Measurements from ENCODE around the gene CD300LF. TPM values are rescaled to one million over a fixed set of nuclear protein-coding genes. Genes with fewer than 3 reads are reported as not detected.

The CD300LF gene
- total and polyA plus RNA-seq, 3 experiments from 2014 or later: not detected

DNA sequence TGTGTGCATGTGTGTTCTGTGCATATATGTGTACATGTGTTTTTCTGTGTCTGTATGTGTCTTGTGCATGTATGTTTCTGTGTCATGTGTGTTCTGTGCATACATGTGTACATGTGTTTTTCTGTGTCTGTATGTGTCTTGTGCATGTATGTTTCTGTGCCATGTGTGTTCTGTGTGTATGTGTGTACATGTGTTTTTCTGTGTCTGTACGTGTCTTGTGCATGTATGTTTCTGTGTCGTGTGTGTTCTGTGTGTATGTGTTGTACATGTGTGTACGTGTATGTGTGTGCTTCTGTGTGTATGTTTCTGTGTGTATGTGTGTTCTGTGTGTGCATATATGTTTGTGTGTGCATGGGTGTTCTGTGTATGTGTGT lies 16.0 kb upstream of the CD300LF start:
- ChIA-PET POLR2A (no interaction called here), CTCF (interaction anchor here (1.8 kb wide), 1 partner anchor 9 kb away, joined by 7 read pairs; no protein-coding TSS in a partner anchor)
- Histone ChIP-seq H3K9me3 (ENCODE audit: low read length) (no peaks in the 10 kb centered on the region), H3K27me3 (ENCODE audit: insufficient read depth, low read length, poor library complexity, severe bottlenecking) (no peaks in the 10 kb centered on the region), H3K4me3 (ENCODE audit: low read length) (no peak overlapping the region), H3K27ac (ENCODE audit: low read depth, low read length) (no peak overlapping the region), H3K4me1 (ENCODE audit: insufficient read depth, low read length) (peaks cover 28% of the 10 kb centered on the region), H3K36me3 (ENCODE audit: insufficient read depth, low read length) (no peaks in the 10 kb centered on the region)
- H3K9me3 Mint-ChIP-seq: no peaks in the 10 kb centered on the region
- no peak overlapping the region for H3K4me3 Mint-ChIP-seq
- H3K4me1 Mint-ChIP-seq: peaks cover 0 to 12% (median 0%) of the 10 kb centered on the region in 3 donors
- DNase-seq: no peak
- no peaks in the 10 kb centered on the region for H3K36me3 Mint-ChIP-seq
- no peak overlapping the region for H3K27ac Mint-ChIP-seq
- H3K27me3 Mint-ChIP-seq: no peaks in the 10 kb centered on the region

GRCh38 chr17:74728033-74728701 lies 15.4 kb upstream of the CD300LF start:
- Histone ChIP-seq H3K9me3 (ENCODE audit: low read length) (no peaks in the 10 kb centered on the region), H3K4me1 (ENCODE audit: insufficient read depth, low read length) (peaks cover 28% of the 10 kb centered on the region), H3K36me3 (ENCODE audit: insufficient read depth, low read length) (no peaks in the 10 kb centered on the region), H3K27me3 (ENCODE audit: insufficient read depth, low read length, poor library complexity, severe bottlenecking) (no peaks in the 10 kb centered on the region), H3K27ac (ENCODE audit: low read depth, low read length) (no peak overlapping the region), H3K4me3 (ENCODE audit: low read length) (no peak overlapping the region)
- Mint-ChIP-seq H3K27me3 (no peaks in the 10 kb centered on the region), H3K4me3 (no peak overlapping the region), H3K36me3 (no peaks in the 10 kb centered on the region), H3K4me1 (peaks cover 0 to 12% (median 0%) of the 10 kb centered on the region in 3 donors), H3K27ac (no peak overlapping the region), H3K9me3 (no peaks in the 10 kb centered on the region)
- ChIA-PET POLR2A (no interaction called here), CTCF (no interaction called here)
- DNase-seq: no peak

- Histone ChIP-seq H3K36me3 (ENCODE audit: insufficient read depth, low read length) (no peaks in the 10 kb centered on the region), H3K27ac (ENCODE audit: low read depth, low read length) (no peak overlapping the region), H3K9me3 (ENCODE audit: low read length) (no peaks in the 10 kb centered on the region), H3K4me1 (ENCODE audit: insufficient read depth, low read length) (peaks cover 4% of the 10 kb centered on the region), H3K4me3 (ENCODE audit: low read length) (no peak overlapping the region), H3K27me3 (ENCODE audit: insufficient read depth, low read length, poor library complexity, severe bottlenecking) (no peaks in the 10 kb centered on the region)
- Mint-ChIP-seq H3K36me3 (no peaks in the 10 kb centered on the region), H3K27me3 (peaks cover 0 to 7% of the 10 kb centered on the region in 2 donors), H3K4me1 (peaks cover 0 to 3% (median 0%) of the 10 kb centered on the region in 3 donors), H3K4me3 (no peak overlapping the region), H3K9me3 (no peaks in the 10 kb centered on the region), H3K27ac (no peak overlapping the region)
- ChIA-PET CTCF (interaction anchor here (1.0 to 4.5 kb wide), 4 partner anchors 11 to 68 kb away, joined by 3 to 20 read pairs (median 10); no protein-coding TSS in a partner anchor), POLR2A (no interaction called here)
- no peak for DNase-seq
These were observed 12.4 kb upstream of the CD300LF start for GRCh38 chr17:74725111-74725510.

DNA sequence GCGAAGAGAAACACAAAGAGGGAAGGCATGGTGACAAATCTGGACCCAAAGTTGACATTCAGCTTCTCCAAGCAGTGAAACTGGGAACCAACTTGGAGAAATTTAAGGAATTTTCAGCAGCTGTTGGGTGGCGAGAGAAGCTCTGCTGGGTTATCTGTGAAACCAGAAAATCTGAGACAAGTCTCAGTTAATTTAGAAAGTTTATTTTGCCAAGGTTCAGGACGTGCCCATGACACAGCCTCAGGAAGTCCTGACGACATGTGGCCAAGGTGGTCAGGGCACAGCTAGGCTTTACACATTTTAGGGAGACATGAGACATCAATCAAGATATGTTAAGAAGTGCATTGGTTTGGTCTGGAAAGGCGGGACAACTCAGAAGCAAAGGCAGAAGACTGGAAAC lies 11.2 kb upstream of the CD300LF start:
- H3K9me3 ChIP-seq (ENCODE audit: low read length): no peaks in the 10 kb centered on the region
- H3K36me3 ChIP-seq (ENCODE audit: insufficient read depth, low read length): no peaks in the 10 kb centered on the region
- H3K27ac ChIP-seq (ENCODE audit: low read depth, low read length): no peak overlapping the region
- POLR2A ChIA-PET: no interaction called here
- no peaks in the 10 kb centered on the region for H3K4me1 Mint-ChIP-seq
- CTCF ChIA-PET: interaction anchor here (1.0 to 4.5 kb wide), 3 partner anchors 12 to 67 kb away, joined by 3 to 20 read pairs (median 14); no protein-coding TSS in a partner anchor
- H3K4me3 ChIP-seq (ENCODE audit: low read length): no peak overlapping the region
- H3K9me3 Mint-ChIP-seq: no peaks in the 10 kb centered on the region
- DNase-seq: no peak
- peaks cover 0 to 7% of the 10 kb centered on the region in 2 donors for H3K27me3 Mint-ChIP-seq
- no peak overlapping the region for H3K4me3 Mint-ChIP-seq
- no peaks in the 10 kb centered on the region for H3K27me3 ChIP-seq (ENCODE audit: insufficient read depth, low read length, poor library complexity, severe bottlenecking)
- H3K36me3 Mint-ChIP-seq: peaks cover 0 to 1% (median 0%) of the 10 kb centered on the region in 3 donors
- H3K27ac Mint-ChIP-seq: no peak overlapping the region
- H3K4me1 ChIP-seq (ENCODE audit: insufficient read depth, low read length): no peaks in the 10 kb centered on the region

DNA sequence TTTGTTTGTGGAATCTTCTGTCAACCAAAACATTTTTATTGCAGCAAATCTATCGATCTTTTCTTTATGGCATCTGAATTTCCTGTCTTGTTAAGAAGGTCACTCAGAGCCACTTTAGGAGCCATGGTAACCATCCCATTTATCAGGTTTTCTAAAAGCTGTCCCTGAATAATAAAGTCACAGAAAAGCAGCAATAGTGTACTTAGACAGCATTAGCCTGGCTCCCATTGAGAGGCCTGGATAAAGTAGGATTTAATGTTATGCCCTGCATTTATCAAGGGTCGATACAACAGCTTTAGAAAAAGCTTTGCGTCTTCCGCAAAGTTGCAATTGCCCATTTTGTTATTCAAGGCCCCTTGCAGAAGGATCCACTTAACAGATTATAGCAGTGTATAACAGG lies 10.1 kb upstream of the CD300LF start:
- POLR2A ChIA-PET: no interaction called here

DNA sequence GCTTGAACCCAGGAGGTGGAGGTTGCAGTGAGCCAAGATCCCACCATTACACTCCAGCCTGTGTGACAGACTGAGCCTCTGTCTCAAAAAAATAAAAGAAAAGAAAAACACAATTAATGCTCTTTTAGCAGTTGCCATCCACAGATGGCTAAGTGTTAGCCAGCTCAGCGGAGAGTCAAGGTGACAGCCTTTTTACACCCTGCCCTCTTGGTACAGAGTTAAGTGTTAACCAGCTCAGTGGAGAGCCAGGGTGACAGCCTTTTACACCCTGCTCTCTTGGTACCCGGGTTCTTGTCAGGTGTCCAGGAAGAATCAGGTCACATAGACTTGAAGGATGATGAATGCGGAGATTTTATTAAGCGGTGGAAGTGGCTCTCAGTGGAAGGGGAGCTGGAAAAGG lies 7.8 kb upstream of the CD300LF start:
- H3K27ac Mint-ChIP-seq: no peak overlapping the region
- H3K27ac ChIP-seq (ENCODE audit: low read depth, low read length): no peak overlapping the region
- no peaks in the 10 kb centered on the region for H3K4me1 Mint-ChIP-seq
- H3K9me3 Mint-ChIP-seq: no peaks in the 10 kb centered on the region
- peaks cover 0 to 1% (median 0%) of the 10 kb centered on the region in 3 donors for H3K36me3 Mint-ChIP-seq
- peaks cover 0 to 11% of the 10 kb centered on the region in 2 donors for H3K27me3 Mint-ChIP-seq
- H3K36me3 ChIP-seq (ENCODE audit: insufficient read depth, low read length): no peaks in the 10 kb centered on the region
- no peaks in the 10 kb centered on the region for H3K27me3 ChIP-seq (ENCODE audit: insufficient read depth, low read length, poor library complexity, severe bottlenecking)
- no peak for DNase-seq
- H3K4me3 ChIP-seq (ENCODE audit: low read length): no peak overlapping the region
- ChIA-PET POLR2A (no interaction called here), CTCF (interaction anchor here (1.4 kb wide), 1 partner anchor 15 kb away, joined by 3 read pairs; no protein-coding TSS in a partner anchor)
- H3K4me1 ChIP-seq (ENCODE audit: insufficient read depth, low read length): no peaks in the 10 kb centered on the region
- no peak overlapping the region for H3K4me3 Mint-ChIP-seq
- no peaks in the 10 kb centered on the region for H3K9me3 ChIP-seq (ENCODE audit: low read length)

More for the DNA sequence above, 10.1 kb upstream of the CD300LF start:
- Histone ChIP-seq H3K27me3 (ENCODE audit: insufficient read depth, low read length, poor library complexity, severe bottlenecking) (no peaks in the 10 kb centered on the region), H3K9me3 (ENCODE audit: low read length) (no peaks in the 10 kb centered on the region), H3K4me1 (ENCODE audit: insufficient read depth, low read length) (no peaks in the 10 kb centered on the region), H3K4me3 (ENCODE audit: low read length) (no peak overlapping the region), H3K27ac (ENCODE audit: low read depth, low read length) (no peak overlapping the region), H3K36me3 (ENCODE audit: insufficient read depth, low read length) (no peaks in the 10 kb centered on the region)
- Mint-ChIP-seq H3K27ac (no peak overlapping the region), H3K27me3 (peaks cover 0 to 7% of the 10 kb centered on the region in 2 donors), H3K36me3 (peaks cover 0 to 1% (median 0%) of the 10 kb centered on the region in 3 donors), H3K4me3 (no peak overlapping the region), H3K9me3 (no peaks in the 10 kb centered on the region), H3K4me1 (no peaks in the 10 kb centered on the region)
- CTCF ChIA-PET: no interaction called here
- no peak for DNase-seq

DNA sequence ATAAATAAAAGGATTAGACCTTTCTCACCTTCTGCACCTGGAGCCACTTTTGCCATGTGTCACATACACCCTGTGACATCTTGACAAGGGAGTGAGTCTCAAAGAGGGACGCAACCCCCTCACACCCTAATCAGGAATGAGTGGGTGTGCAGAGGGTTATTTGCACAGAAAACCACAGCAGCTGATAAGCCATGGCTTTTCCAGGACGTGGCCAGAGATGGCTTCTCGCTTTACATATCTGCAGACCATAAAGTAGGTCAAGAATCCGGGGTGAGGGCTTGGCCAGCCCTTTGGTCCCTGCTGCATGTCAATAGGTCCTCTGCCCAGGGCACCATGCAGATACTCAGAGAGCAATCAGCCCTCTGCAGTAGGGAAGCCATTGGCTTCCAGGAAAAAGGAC lies 2.4 kb upstream of the CD300LF start:
- Histone ChIP-seq H3K4me1 (ENCODE audit: insufficient read depth, low read length) (no peaks in the 10 kb centered on the region), H3K4me3 (ENCODE audit: low read length) (no peak overlapping the region), H3K36me3 (ENCODE audit: insufficient read depth, low read length) (no peaks in the 10 kb centered on the region), H3K27ac (ENCODE audit: low read depth, low read length) (no peak overlapping the region), H3K9me3 (ENCODE audit: low read length) (no peaks in the 10 kb centered on the region), H3K27me3 (ENCODE audit: insufficient read depth, low read length, poor library complexity, severe bottlenecking) (peaks cover 5% of the 10 kb centered on the region)
- Mint-ChIP-seq H3K36me3 (peaks cover 0 to 1% (median 0%) of the 10 kb centered on the region in 3 donors), H3K27ac (peak overlapping the region in 1 of 8 donors; percentile 33), H3K9me3 (no peaks in the 10 kb centered on the region), H3K4me3 (no peak overlapping the region), H3K27me3 (peaks cover 7 to 19% of the 10 kb centered on the region in 2 donors), H3K4me1 (peaks cover 9 to 13% (median 11%) of the 10 kb centered on the region in 3 donors)
- no peak for DNase-seq
- ChIA-PET CTCF (no interaction called here), POLR2A (no interaction called here)

DNA sequence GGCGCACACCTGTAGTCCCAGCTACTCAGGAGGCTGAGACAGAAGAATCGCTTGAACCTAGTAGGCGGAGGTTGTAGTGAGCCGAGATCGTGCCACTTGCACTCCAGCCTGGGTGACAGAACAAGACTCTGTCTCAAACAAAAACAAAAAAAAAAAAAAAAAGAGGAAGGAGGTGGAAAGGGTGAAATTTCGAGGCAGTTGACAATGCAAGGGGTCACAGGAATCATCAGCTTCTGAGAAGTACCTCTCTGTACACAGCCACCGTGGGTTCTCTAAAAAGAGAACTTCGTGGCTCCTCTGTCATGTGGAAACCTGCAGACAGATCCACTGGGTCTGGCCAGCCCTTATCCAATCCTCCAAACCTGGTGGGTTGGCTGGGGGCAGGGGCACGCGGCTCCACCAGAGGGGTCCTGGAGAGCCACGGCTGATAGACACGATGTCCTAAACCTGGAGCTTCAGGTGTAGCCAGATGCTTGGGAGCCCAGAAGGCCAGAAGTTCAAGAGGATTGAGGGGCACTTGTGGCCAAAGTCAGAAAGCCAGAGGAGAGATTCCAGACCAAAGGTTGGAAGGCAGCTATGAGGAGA lies 540 bp upstream of the CD300LF start:
- no peak for DNase-seq
- no peaks in the 10 kb centered on the region for H3K9me3 Mint-ChIP-seq
- H3K4me1 Mint-ChIP-seq: peaks cover 9 to 13% (median 11%) of the 10 kb centered on the region in 3 donors
- no peaks in the 10 kb centered on the region for H3K4me1 ChIP-seq (ENCODE audit: insufficient read depth, low read length)
- H3K27me3 Mint-ChIP-seq: peaks cover 7 to 19% of the 10 kb centered on the region in 2 donors
- no peak overlapping the region for H3K27ac Mint-ChIP-seq
- peaks cover 5% of the 10 kb centered on the region for H3K27me3 ChIP-seq (ENCODE audit: insufficient read depth, low read length, poor library complexity, severe bottlenecking)
- no peak overlapping the region for H3K4me3 ChIP-seq (ENCODE audit: low read length)
- H3K36me3 ChIP-seq (ENCODE audit: insufficient read depth, low read length): no peaks in the 10 kb centered on the region
- H3K9me3 ChIP-seq (ENCODE audit: low read length): no peaks in the 10 kb centered on the region
- no peaks in the 10 kb centered on the region for H3K36me3 Mint-ChIP-seq
- CTCF ChIA-PET: interaction anchor here (2.1 kb wide), 1 partner anchor 23 kb away, joined by 7 read pairs; the partner anchor contains the start of gene RAB37
- no peak overlapping the region for H3K27ac ChIP-seq (ENCODE audit: low read depth, low read length)
- POLR2A ChIA-PET: no interaction called here
- H3K4me3 Mint-ChIP-seq: no peak overlapping the region

Data from CD8-positive, alpha-beta memory T cell (primary cell).